IMR-90 (cell line): ENCODE data around the gene AGBL1. TPM values are rescaled to one million over a fixed set of nuclear protein-coding genes. Genes with fewer than 3 reads are reported as not detected.

Source experiments
- ATAC-seq: fragments of 200-7000 bp; cut with Tn5 transposase; 2 replicates; pipeline ENCODE4 v1.9.1; 2020; ENCODE audit warnings: low read depth, mild to moderate bottlenecking, moderate library complexity
- BruUV-seq: library from RNA; stranded (reverse); fragments of 400-500 nt; replicated peaks from 2 replicates; lab custom pipeline; 2021; lab: Mats Ljungman, UMichigan
- CTCF ChIA-PET: fragments of 300-600 bp; formaldehyde crosslinking; extraction: SDS; loops from one replicate; lab custom pipeline; 2021; ENCODE audit warnings: antibody characterized with exemption; lab: Yijun Ruan, JAX
- POLR2A ChIA-PET: fragments of 300-600 bp; sonication (Branson Sonifier 250); formaldehyde crosslinking; loops from one replicate; lab custom pipeline; 2022; ENCODE audit warnings: antibody characterized with exemption; ENCODE audit not compliant: unreplicated experiment; lab: Charles Lee
- DNase-seq: peaks from one replicate; pipeline ENCODE4 v3.0.0; 2013
- H2AFZ ChIP-seq: replicated peaks from 2 replicates; pipeline ENCODE3; 2013; ENCODE audit warnings: low read length, mild to moderate bottlenecking; ENCODE audit not compliant: poor library complexity
- H2AK5ac ChIP-seq: 2 replicates; pipeline ENCODE4 v1.6.1; 2013; ENCODE audit warnings: low read depth, low read length, inconsistent platforms
- H2AK9ac ChIP-seq: replicated peaks from 2 replicates; pipeline ENCODE3; 2013; ENCODE audit warnings: mild to moderate bottlenecking, low read depth, low read length, moderate library complexity; ENCODE audit not compliant: poor library complexity
- H2BK120ac ChIP-seq: 2 replicates; pipeline ENCODE4 v1.6.1; 2013; ENCODE audit warnings: low read depth, low read length, inconsistent platforms
- H2BK15ac ChIP-seq: 3 replicates; pipeline ENCODE4 v1.6.1; 2013; ENCODE audit warnings: low read depth, low read length, inconsistent platforms
- H2BK20ac ChIP-seq: 2 replicates; pipeline ENCODE4 v1.6.1; 2013; ENCODE audit warnings: low read depth, mild to moderate bottlenecking, inconsistent platforms, low read length, moderate library complexity
- H2BK5ac ChIP-seq: 2 replicates; pipeline ENCODE4 v1.6.1; 2013; ENCODE audit warnings: mild to moderate bottlenecking, low read depth, low read length, inconsistent platforms; ENCODE audit not compliant: poor library complexity, severe bottlenecking
- H3K14ac ChIP-seq: replicated peaks from 2 replicates; pipeline ENCODE4 v1.6.1; 2013; ENCODE audit warnings: low read depth, low read length, inconsistent platforms
- H3K18ac ChIP-seq: 2 replicates; pipeline ENCODE4 v1.6.1; 2013; ENCODE audit warnings: low read depth, low read length, control low read depth
- H3K23ac ChIP-seq: 2 replicates; pipeline ENCODE4 v1.6.1; 2013; ENCODE audit warnings: low read depth, low read length, inconsistent platforms
- H3K27ac ChIP-seq: 2 replicates; pipeline ENCODE4 v1.5.1; 2013; ENCODE audit warnings: mild to moderate bottlenecking, control low read depth, low read length; ENCODE audit not compliant: insufficient read depth
- H3K27me3 ChIP-seq: 2 replicates; pipeline ENCODE4 v1.6.1; 2013; ENCODE audit warnings: low read length; ENCODE audit not compliant: control insufficient read depth, insufficient read depth
- H3K36me3 ChIP-seq: 2 replicates; pipeline ENCODE4 v1.6.1; 2013; ENCODE audit warnings: low read length, mixed read lengths; ENCODE audit not compliant: control insufficient read depth, insufficient read depth
- H3K4ac ChIP-seq: 2 replicates; pipeline ENCODE4 v1.6.1; 2013; ENCODE audit warnings: low read depth, low read length, inconsistent platforms
- H3K4me1 ChIP-seq: 2 replicates; pipeline ENCODE4 v1.6.1; 2013; ENCODE audit warnings: low read length, mixed read lengths; ENCODE audit not compliant: control insufficient read depth, insufficient read depth
- H3K4me2 ChIP-seq: 2 replicates; pipeline ENCODE4 v1.6.1; 2013; ENCODE audit warnings: low read depth, mild to moderate bottlenecking, control low read depth, low read length, moderate library complexity
- H3K4me3 ChIP-seq: 2 replicates; pipeline ENCODE4 v1.5.1; 2013; ENCODE audit warnings: low read depth, mild to moderate bottlenecking, control low read depth, low read length, moderate library complexity; ENCODE audit not compliant: insufficient read depth
- H3K56ac ChIP-seq: 2 replicates; pipeline ENCODE4 v1.6.1; 2013; ENCODE audit warnings: low read length, inconsistent platforms; ENCODE audit not compliant: insufficient read depth; ENCODE audit errors: extremely low read depth
- H3K79me1 ChIP-seq, 2 experiments: 2 replicates each; pipeline ENCODE4 v1.6.1; 2013; ENCODE audit warnings: low read length in 2 of 2, inconsistent platforms in 1 of 2, low read depth in 1 of 2
- H3K9ac ChIP-seq: 2 replicates; pipeline ENCODE4 v1.6.1; 2013; ENCODE audit warnings: low read depth, low read length, control low read depth
- H3K9me1 ChIP-seq: 2 replicates; pipeline ENCODE4 v1.6.1; 2013; ENCODE audit warnings: low read length, inconsistent platforms; ENCODE audit not compliant: insufficient read depth
- H3K9me3 ChIP-seq: 2 replicates; pipeline ENCODE4 v1.6.1; 2013; ENCODE audit warnings: low read length; ENCODE audit not compliant: control insufficient read depth, insufficient read depth
- H4K20me1 ChIP-seq: 2 replicates; pipeline ENCODE4 v1.6.1; 2013; ENCODE audit warnings: low read length, inconsistent platforms; ENCODE audit not compliant: insufficient read depth
- H4K5ac ChIP-seq: 2 replicates; pipeline ENCODE4 v1.6.1; 2013; ENCODE audit warnings: mild to moderate bottlenecking, low read depth, low read length, control low read depth
- H4K8ac ChIP-seq, 2 experiments: 2 replicates each; pipeline ENCODE4 v1.6.1; 2013; ENCODE audit warnings: low read depth in 2 of 2, low read length in 2 of 2, control low read depth in 1 of 2, inconsistent platforms in 1 of 2
- H4K91ac ChIP-seq: 2 replicates; pipeline ENCODE4 v1.6.1; 2013; ENCODE audit warnings: low read depth, low read length, inconsistent platforms; ENCODE audit not compliant: insufficient read depth
- BHLHE40 ChIP-seq: fragments of 150-350 bp; IDR thresholded peaks from 2 replicates; pipeline ENCODE4 v1.6.1; 2016; ENCODE audit warnings: mild to moderate bottlenecking, low read depth, low read length
- CEBPB ChIP-seq: IDR thresholded peaks from 2 replicates; pipeline ENCODE4 v1.6.1; 2012; ENCODE audit warnings: low read depth, low read length, improper control_type of control experiment
- ELK1 ChIP-seq: fragments of 150-350 bp; IDR thresholded peaks from 2 replicates; pipeline ENCODE4 v1.6.1; 2016; ENCODE audit warnings: low read depth, mild to moderate bottlenecking, low read length, moderate library complexity, borderline replicate concordance
- FOS ChIP-seq: fragments of 150-350 bp; IDR thresholded peaks from 2 replicates; pipeline ENCODE4 v1.6.1; 2016; ENCODE audit warnings: low read depth, low read length
- MAZ ChIP-seq: IDR thresholded peaks from 2 replicates; pipeline ENCODE4 v1.6.1; 2012; ENCODE audit warnings: low read depth, mild to moderate bottlenecking, low read length, improper control_type of control experiment, moderate library complexity, borderline replicate concordance
- MXI1 ChIP-seq: IDR thresholded peaks from 2 replicates; pipeline ENCODE4 v1.6.1; 2012; ENCODE audit warnings: low read depth, mild to moderate bottlenecking, low read length, moderate library complexity, borderline replicate concordance
- NFE2L2 ChIP-seq: fragments of 150-350 bp; IDR thresholded peaks from 2 replicates; pipeline ENCODE4 v1.6.1; 2016; ENCODE audit warnings: low read depth, mild to moderate bottlenecking, low read length
- RAD21 ChIP-seq: IDR thresholded peaks from 2 replicates; pipeline ENCODE4 v1.6.1; 2012; ENCODE audit warnings: low read length, improper control_type of control experiment
- RCOR1 ChIP-seq: IDR thresholded peaks from 2 replicates; pipeline ENCODE4 v1.6.1; 2012; ENCODE audit warnings: mild to moderate bottlenecking, low read length, improper control_type of control experiment; ENCODE audit not compliant: insufficient replicate concordance
- RFX5 ChIP-seq: IDR thresholded peaks from 2 replicates; pipeline ENCODE4 v1.8.0; 2012; ENCODE audit warnings: low read depth, mild to moderate bottlenecking, low read length, moderate library complexity
- WGBS, 2 experiments: methylation state at CpG; one replicate each; pipeline versions ENCODE4 v1.1.5 to v1.1.7; 2013; ENCODE audit warnings: missing lambda C conversion rate in 2 of 2; ENCODE audit not compliant: insufficient read length in 1 of 2; ENCODE audit errors: extremely low coverage in 2 of 2; 5-methylcytosine and 5-hydroxymethylcytosine counted together
- dilution Hi-C: fragments of 300-500 bp; cut with HindIII; formaldehyde crosslinking; loops from one replicate; pipeline ENCODE4 v1.14.3; 2018; ENCODE audit warnings: low sequenced_read_pairs; ENCODE audit not compliant: unreplicated experiment
- in situ Hi-C: fragments of 300-500 bp; cut with MboI; formaldehyde crosslinking; loops from 3 replicates; pipeline ENCODE4 v1.14.3; 2019; ENCODE audit warnings: low sequenced_read_pairs, inconsistent platforms, mixed read lengths
- intact Hi-C: fragments of 100-400 bp; cut with micrococcal nuclease; formaldehyde crosslinking; loops from 2 replicates; pipeline ENCODE4 v1.10.0; 2022
- polyA plus RNA-seq, 3 experiments: library from polyadenylated mRNA; depleted of rRNA; stranded (reverse); fragments of >200 nt; gene quantifications; 2 replicates each; pipeline ENCODE4 v1.2.3, GENCODE V29; 2012; ENCODE audit warnings: low replicate concordance in 1 of 3
- total RNA-seq: library from RNA; depleted of rRNA; stranded (reverse); fragments of >200 nt; gene quantifications from 2 replicates; pipeline ENCODE4 v1.2.3, GENCODE V29; 2012

Gene AGBL1
- total and polyA plus RNA-seq, 2 of the 4 experiments (the other 2 are of a cell fraction) = not detected

- Histone ChIP-seq H2AFZ (no peak overlapping the region), H2BK120ac (no peak overlapping the region), H4K8ac (no peak overlapping the region), H3K4me2 (no peak overlapping the region), H4K20me1 (no peaks in the 10 kb centered on the region), H3K14ac (no peak overlapping the region), H3K4me3 (no peak overlapping the region), H3K4ac (no peak overlapping the region), H2AK9ac (no peak overlapping the region), H2BK20ac (no peak overlapping the region), H3K56ac (no peak overlapping the region), H3K27ac (no peak overlapping the region), H3K18ac (no peak overlapping the region), H3K27me3 (no peaks in the 10 kb centered on the region), H3K79me1 (no peaks in the 10 kb centered on the region), H3K9me1 (no peaks in the 10 kb centered on the region), H4K91ac (no peak overlapping the region), H3K9ac (no peak overlapping the region), H2AK5ac (no peak overlapping the region), H3K4me1 (no peaks in the 10 kb centered on the region), H4K5ac (no peak overlapping the region), H3K9me3 (peaks cover 6% of the 10 kb centered on the region), H3K36me3 (no peaks in the 10 kb centered on the region), H3K23ac (no peak overlapping the region), H2BK5ac (no peak overlapping the region), H2BK15ac (no peak overlapping the region)
- CTCF ChIA-PET = no interaction called here
- TF ChIP-seq FOS (no peak), RCOR1 (no peak), RAD21 (no peak), RFX5 (no peak), NFE2L2 (no peak), ELK1 (no peak), MAZ (no peak), CEBPB (no peak), BHLHE40 (no peak), MXI1 (no peak)
- BruUV-seq = no TSS peak
- dilution Hi-C loops = no loop called here
- POLR2A ChIA-PET = no interaction called here
- intact Hi-C loops = no loop called here
- WGBS, 2 experiments = no CpG with 5 or more reads among the region's 2 CpGs
- in situ Hi-C loops = no loop called here
- no peak for DNase-seq
- ATAC-seq = no peak
Observed at GRCh38 chr15:86603466-86603865, 523.8 kb downstream of the AGBL1 start.
